Right lobe of liver (tissue), 6 donors: ENCODE results near the gene FUNDC1. TPM values are rescaled to one million over a fixed set of nuclear protein-coding genes. Genes with fewer than 3 reads are reported as not detected.
"Not testable (repeated sequence)": the region's sequence is repeated elsewhere in the genome, so short reads cannot be mapped to it uniquely, and the experiment has no call there.

ENCODE experiments used
- ATAC-seq, 4 donors: fragments of 200-7000 bp; cut with Tn5 transposase; one replicate each; pipeline ENCODE4 v1.9.1; 2020; ENCODE audit warnings: mild to moderate bottlenecking in 4 of 4, moderate library complexity in 4 of 4
- DNase-seq, 3 donors: peaks; one replicate each; pipeline ENCODE4 v3.0.0-alpha.2; 2020
- H3K27ac ChIP-seq, 3 donors: fragments of 200-600 bp; one replicate each; pipeline ENCODE4 v1.8.0; 2022
- H3K27me3 ChIP-seq, 2 donors: fragments of 200-600 bp; one replicate each; pipeline ENCODE4 v1.8.0; 2022
- H3K36me3 ChIP-seq, 4 donors: fragments of 200-600 bp; sonication (generic) in 1 of 4; one replicate each; pipeline versions ENCODE4 v1.5.1 to v1.8.0; 2017 to 2022; ENCODE audit warnings: control low read depth in 1 of 4
- H3K4me1 ChIP-seq, 4 donors: fragments of 200-600 bp; sonication (generic) in 1 of 4; one replicate each; pipeline versions ENCODE4 v1.5.1 to v1.8.0; 2017 to 2022; ENCODE audit warnings: control low read depth in 1 of 4
- H3K4me3 ChIP-seq, 3 donors: fragments of 200-600 bp; one replicate each; pipeline ENCODE4 v1.8.0; 2022
- H3K9me3 ChIP-seq, 4 donors: fragments of 200-600 bp; sonication (generic) in 1 of 4; one replicate each; pipeline versions ENCODE4 v1.5.1 to v1.8.0; 2017 to 2022; ENCODE audit warnings: control low read depth in 1 of 4
- CTCF ChIP-seq, 4 donors: fragments of 200-600 bp in 3 of 4; fragments of 450-650 bp in 1 of 4; IDR thresholded peaks; one replicate each; pipeline versions ENCODE4 v1.5.1 to v1.8.0; 2016 to 2022; ENCODE audit warnings: antibody characterized with exemption in 4 of 4, mild to moderate bottlenecking in 2 of 4
- POLR2A ChIP-seq: fragments of 450-650 bp; IDR thresholded peaks from one replicate; pipeline ENCODE4 v1.6.1; 2017; ENCODE audit warnings: antibody characterized with exemption, mild to moderate bottlenecking
- WGBS: methylation state at CpG from one replicate; pipeline ENCODE4 v1.1.6; 2018; ENCODE audit warnings: low coverage, low lambda C conversion rate; ENCODE audit not compliant: insufficient coverage; ENCODE audit errors: missing lambda C conversion rate; 5-methylcytosine and 5-hydroxymethylcytosine counted together
- intact Hi-C, 2 donors: fragments of 100-400 bp; cut with DNase I; formaldehyde crosslinking; loops; one replicate each; pipeline versions ENCODE4 v1.11.2 to v1.14.1; 2022
- total RNA-seq, 6 experiments: library from RNA; depleted of rRNA in 2 of 6; stranded (reverse); fragments of >200 nt in 2 of 6; fragmentation: NEBNext Ultra II Directional in 3 of 6; extraction: Animal tissue kit (Norgen Biotek cat#: 25700) in 3 of 6; gene quantifications; one replicate each; pipeline versions ENCODE4 v1.1.0 to v1.2.4, GENCODE V29; 2016 to 2023
- donor health status: DM: no; HTN: yes; CAD: no.
- donor health status: DM: no; HTN: no; CAD: no.
- donor health status: DM: no; HTN: no; CAD: no.
- donor health status: DM: no; HTN: yes; CAD: no.
- donor health status: DM: no; HTN: yes; CAD: no.

FUNDC1 gene
- total RNA-seq, 6 experiments from 2014 or later, result 2.4 to 6.3 (median 5.0) TPM

- Histone ChIP-seq H3K27me3 (no peaks in the 10 kb centered on the region), H3K4me1 (no peaks in the 10 kb centered on the region), H3K27ac (no peak overlapping the region), H3K4me3 (no peak overlapping the region), H3K36me3 (no peaks in the 10 kb centered on the region), H3K9me3 (no peaks in the 10 kb centered on the region)
- 77% methylated on average over 2 of the region's 2 CpGs for WGBS
- intact Hi-C loops, result no loop called here
- no peak for DNase-seq
- TF ChIP-seq CTCF (IDR thresholded peaks at IDR 0.05), result no peak
- TF ChIP-seq POLR2A, result no peak
- no peak for ATAC-seq
Measured at GRCh38 chrX:44570522-44570921, 27.9 kb upstream of the FUNDC1 start.

- 73% methylated on average over 1 of the region's 1 CpG for whole genome bisulfite sequencing
- Histone ChIP-seq H3K27ac (no peak overlapping the region), H3K27me3 (no peaks in the 10 kb centered on the region), H3K4me1 (no peaks in the 10 kb centered on the region), H3K9me3 (no peaks in the 10 kb centered on the region), H3K36me3 (no peaks in the 10 kb centered on the region), H3K4me3 (no peak overlapping the region)
- TF ChIP-seq CTCF (IDR thresholded peaks at IDR 0.05), result no peak
- DNase-seq, result no peak
- intact Hi-C loops, result no loop called here
- ATAC-seq, result no peak
Measured at GRCh38 chrX:44569122-44569521, 26.5 kb upstream of the FUNDC1 start.

- ATAC-seq, result no peak
- intact Hi-C loops, result no loop called here
- 46% methylated on average over 3 of the region's 3 CpGs for WGBS
- Histone ChIP-seq H3K4me3 (no peak overlapping the region), H3K4me1 (no peaks in the 10 kb centered on the region), H3K27me3 (no peaks in the 10 kb centered on the region), H3K9me3 (no peaks in the 10 kb centered on the region), H3K36me3 (no peaks in the 10 kb centered on the region), H3K27ac (no peak overlapping the region)
- DNase-seq, result no peak
- no peak for TF ChIP-seq POLR2A
- no peak for TF ChIP-seq CTCF (IDR thresholded peaks at IDR 0.05)
Measured at GRCh38 chrX:44568196-44568595, 25.5 kb upstream of the FUNDC1 start.

GRCh38 chrX:44561896-44562295 is 19.2 kb upstream of the FUNDC1 start:
- WGBS, result 63% methylated on average over 6 of the region's 6 CpGs
- DNase-seq, ATAC-seq, intact Hi-C loops, H3K9me3 ChIP-seq, H3K27me3 ChIP-seq, H3K4me3 ChIP-seq, H3K36me3 ChIP-seq, H3K4me1 ChIP-seq, H3K27ac ChIP-seq: not testable (repeated sequence)

- 88% methylated on average over 4 of the region's 5 CpGs for WGBS
- TF ChIP-seq POLR2A, result no peak
- TF ChIP-seq CTCF (IDR thresholded peaks at IDR 0.05), result no peak
- no peaks in the 10 kb centered on the region for H3K27me3 ChIP-seq
- intact Hi-C loops, result no loop called here
- H3K9me3 ChIP-seq, result no peaks in the 10 kb centered on the region
- H3K27ac ChIP-seq, result no peak overlapping the region
- ATAC-seq (no peak), DNase-seq (no peak)
- H3K4me3 ChIP-seq, result no peak overlapping the region
- H3K36me3 ChIP-seq, result no peaks in the 10 kb centered on the region
- no peaks in the 10 kb centered on the region for H3K4me1 ChIP-seq
Measured at GRCh38 chrX:44550563-44550962, 7.9 kb upstream of the FUNDC1 start.

GRCh38 chrX:44545454-44545853 is 2.8 kb upstream of the FUNDC1 start:
- DNase-seq, ATAC-seq: not testable (repeated sequence)

More at GRCh38 chrX:44545454-44545853, 2.8 kb upstream of the FUNDC1 start:
- H3K27ac ChIP-seq, H3K4me1 ChIP-seq, H3K27me3 ChIP-seq, H3K4me3 ChIP-seq, H3K9me3 ChIP-seq, intact Hi-C loops, H3K36me3 ChIP-seq: not testable (repeated sequence)
- WGBS, result 48% methylated on average over 5 of the region's 5 CpGs
